Fibroblast of the conjunctiva (primary cell): ENCODE measurements around the gene INSR.

ENCODE experiments used
- DNase-seq: peaks from one replicate; pipeline ENCODE4 v3.0.0-alpha.2; 2010; ENCODE audit warnings: low read depth

Gene INSR

GRCh38 chr19:7140137-7140536, 154.1 kb downstream of the INSR start:
- DNase-seq = no peak

- no peak for DNase-seq
Observed at GRCh38 chr19:7139095-7139494, 155.1 kb downstream of the INSR start.

- DNase-seq = no peak
Observed at GRCh38 chr19:7138402-7138801, 155.8 kb downstream of the INSR start.

GRCh38 chr19:7137120-7137519, 157.1 kb downstream of the INSR start:
- no peak for DNase-seq

- no peak for DNase-seq
Observed at GRCh38 chr19:7132054-7132453, 162.2 kb downstream of the INSR start.

GRCh38 chr19:7130043-7130442, 164.2 kb downstream of the INSR start:
- no peak for DNase-seq

- no peak for DNase-seq
Observed at GRCh38 chr19:7126132-7126531, 168.1 kb downstream of the INSR start.

GRCh38 chr19:7125221-7125620, 169.0 kb downstream of the INSR start:
- no peak for DNase-seq

- no peak for DNase-seq
Observed at GRCh38 chr19:7124782-7125181, 169.4 kb downstream of the INSR start.

GRCh38 chr19:7122701-7123100, 171.5 kb downstream of the INSR start:
- no peak for DNase-seq

GRCh38 chr19:7120499-7120898, 173.7 kb downstream of the INSR start:
- DNase-seq = no peak

- no peak for DNase-seq
Observed at GRCh38 chr19:7119582-7119981, 174.6 kb downstream of the INSR start.

- no peak for DNase-seq
Observed at GRCh38 chr19:7117248-7117647, 177.0 kb downstream of the INSR start.

- DNase-seq = no peak
Observed at GRCh38 chr19:7115721-7116120, 178.5 kb downstream of the INSR start.

- no peak for DNase-seq
Observed at GRCh38 chr19:7113233-7113632, 181.0 kb downstream of the INSR start.

GRCh38 chr19:7112675-7113074, 181.5 kb downstream of the INSR start:
- no peak for DNase-seq

GRCh38 chr19:7109678-7110289, 184.4 kb downstream of the INSR start:
- no peak for DNase-seq

GRCh38 chr19:7106711-7107657, 187.2 kb downstream of the INSR start:
- no peak for DNase-seq

GRCh38 chr19:7104747-7105447, 189.3 kb downstream of the INSR start:
- no peak for DNase-seq

- DNase-seq = no peak
Observed at GRCh38 chr19:7101498-7102253, 192.5 kb downstream of the INSR start.

- no peak for DNase-seq
Observed at GRCh38 chr19:7099597-7099921, 194.7 kb downstream of the INSR start.
